HEK293T (cell line): ENCODE measurements around the gene LRRC74A.

Experiments
- CTCF ChIA-PET: fragments of 350-600 bp; formaldehyde crosslinking; extraction: SDS; loops from one replicate; lab custom pipeline; 2021; ENCODE audit warnings: antibody characterized with exemption, inconsistent platforms; lab: Yijun Ruan, JAX
- POLR2A ChIA-PET: fragments of 350-600 bp; formaldehyde crosslinking; extraction: SDS; loops from one replicate; lab custom pipeline; 2020; ENCODE audit warnings: antibody characterized with exemption, inconsistent platforms; lab: Yijun Ruan, JAX
- DNase-seq: peaks from one replicate; pipeline ENCODE4 v3.0.0; 2012; ENCODE audit warnings: mixed read lengths; ENCODE audit errors: extremely low spot score
- ARNT ChIP-seq: fragments of 450-650 bp; IDR thresholded peaks from 2 replicates; pipeline ENCODE4 v1.6.1; 2017; ENCODE audit warnings: mild to moderate bottlenecking
- BHLHE40 ChIP-seq: fragments of 450-650 bp; IDR thresholded peaks from 2 replicates; pipeline ENCODE4 v1.6.1; 2016; ENCODE audit warnings: mild to moderate bottlenecking, moderate library complexity, borderline replicate concordance
- CTBP1 ChIP-seq: fragments of 450-650 bp; IDR thresholded peaks from 2 replicates; pipeline ENCODE4 v1.6.1; 2016; ENCODE audit warnings: borderline replicate concordance
- ELF4 ChIP-seq: fragments of 450-650 bp; IDR thresholded peaks from 2 replicates; pipeline ENCODE4 v1.6.1; 2017; ENCODE audit warnings: antibody characterized with exemption
- FOXA1 ChIP-seq: fragments of 450-650 bp; IDR thresholded peaks from 2 replicates; pipeline ENCODE4 v1.6.1; 2016; ENCODE audit warnings: mild to moderate bottlenecking
- FOXK2 ChIP-seq: fragments of 450-650 bp; IDR thresholded peaks from 2 replicates; pipeline ENCODE4 v1.6.1; 2016; ENCODE audit warnings: mild to moderate bottlenecking
- FOXM1 ChIP-seq: fragments of 450-650 bp; IDR thresholded peaks from 2 replicates; pipeline ENCODE4 v1.6.1; 2017; ENCODE audit warnings: mild to moderate bottlenecking, borderline replicate concordance
- HDGF ChIP-seq: fragments of 450-650 bp; IDR thresholded peaks from 2 replicates; pipeline ENCODE4 v1.6.1; 2017; ENCODE audit warnings: antibody characterized with exemption, borderline replicate concordance
- L3MBTL2 ChIP-seq: fragments of 450-650 bp; conservative IDR thresholded peaks from 2 replicates; pipeline ENCODE4 v1.6.1; 2016; ENCODE audit warnings: mild to moderate bottlenecking
- LEF1 ChIP-seq: fragments of 450-650 bp; IDR thresholded peaks from 2 replicates; pipeline ENCODE4 v1.6.1; 2017; ENCODE audit warnings: mild to moderate bottlenecking, borderline replicate concordance
- NFRKB ChIP-seq: fragments of 450-650 bp; IDR thresholded peaks from 2 replicates; pipeline ENCODE4 v1.6.1; 2016; ENCODE audit warnings: mild to moderate bottlenecking, moderate library complexity
- SP1 ChIP-seq: fragments of 450-650 bp; IDR thresholded peaks from 2 replicates; pipeline ENCODE4 v1.6.1; 2017
- SUZ12 ChIP-seq: fragments of 450-650 bp; IDR thresholded peaks from 2 replicates; pipeline ENCODE4 v1.6.1; 2016; ENCODE audit warnings: mild to moderate bottlenecking
- TARDBP ChIP-seq: fragments of 450-650 bp; IDR thresholded peaks from 2 replicates; pipeline ENCODE4 v1.6.1; 2016
- ZNF384 ChIP-seq: fragments of 450-650 bp; IDR thresholded peaks from 2 replicates; pipeline ENCODE4 v1.6.1; 2016
- TF ChIP-seq, protein P1 (sequence below): fragments of 450-650 bp; IDR thresholded peaks from 2 replicates; pipeline ENCODE4 v1.6.1; 2016

Gene LRRC74A

GRCh38 chr14:76916040-76916715 lies 90.0 kb downstream of the LRRC74A start:
- no peak for DNase-seq
- ChIA-PET POLR2A (no interaction called here), CTCF (interaction anchor here (0.6 to 3.5 kb wide), 8 partner anchors 16 to 184 kb away, joined by 3 to 22 read pairs (median 4); no protein-coding TSS in a partner anchor)
- TF ChIP-seq, protein P1, sequence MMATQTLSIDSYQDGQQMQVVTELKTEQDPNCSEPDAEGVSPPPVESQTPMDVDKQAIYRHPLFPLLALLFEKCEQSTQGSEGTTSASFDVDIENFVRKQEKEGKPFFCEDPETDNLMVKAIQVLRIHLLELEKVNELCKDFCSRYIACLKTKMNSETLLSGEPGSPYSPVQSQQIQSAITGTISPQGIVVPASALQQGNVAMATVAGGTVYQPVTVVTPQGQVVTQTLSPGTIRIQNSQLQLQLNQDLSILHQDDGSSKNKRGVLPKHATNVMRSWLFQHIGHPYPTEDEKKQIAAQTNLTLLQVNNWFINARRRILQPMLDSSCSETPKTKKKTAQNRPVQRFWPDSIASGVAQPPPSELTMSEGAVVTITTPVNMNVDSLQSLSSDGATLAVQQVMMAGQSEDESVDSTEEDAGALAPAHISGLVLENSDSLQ, result no peak
- TF ChIP-seq LEF1 (no peak), SUZ12 (no peak), NFRKB (no peak), FOXA1 (no peak), SP1 (no peak), ZNF384 (no peak), FOXK2 (no peak), HDGF (no peak), ARNT (no peak), TARDBP (no peak), ELF4 (no peak), L3MBTL2 (no peak), BHLHE40 (no peak), FOXM1 (no peak), CTBP1 (no peak)

- CTCF ChIA-PET, result interaction anchor here (0.7 to 3.5 kb wide), 19 partner anchors 15 to 142 kb away, joined by 3 to 22 read pairs (median 4); no protein-coding TSS in a partner anchor
- TF ChIP-seq HDGF (0 out of 2 replicates have a peak, but pooled peaks have one; percentile 32), SUZ12 (no peak)
- peak; percentile 74 for DNase-seq
- POLR2A ChIA-PET, result interaction anchor here (3.5 kb wide), 1 partner anchor 123 kb away, joined by 15 read pairs; no protein-coding TSS in a partner anchor
Observed at GRCh38 chr14:76917158-76917596, 91.0 kb downstream of the LRRC74A start.

DNA sequence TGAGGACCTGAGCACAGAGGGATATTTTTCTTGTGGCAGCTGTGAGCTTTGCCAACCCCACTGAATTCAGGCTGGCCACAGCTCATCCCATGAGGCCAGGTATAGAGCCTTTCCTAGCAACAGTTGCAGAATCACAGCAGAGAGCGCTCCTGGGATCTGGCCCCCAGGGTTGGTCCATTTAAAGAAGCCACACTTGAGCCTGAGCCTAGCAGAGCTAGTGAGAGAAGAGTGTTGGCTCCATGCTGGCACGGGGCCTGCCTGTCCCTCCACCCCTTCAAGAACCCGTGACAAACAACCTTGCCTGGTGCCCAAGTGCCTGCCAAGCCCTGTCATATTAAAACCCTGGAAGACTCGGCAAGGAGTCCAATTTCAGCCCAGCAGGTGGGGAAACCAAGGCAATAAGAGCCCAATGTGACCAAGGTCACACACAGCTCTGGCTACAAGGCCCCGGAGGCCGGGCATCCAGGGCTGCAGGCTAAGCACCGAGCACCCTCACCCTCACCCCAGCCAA lies 91.6 kb downstream of the LRRC74A start:
- TF ChIP-seq L3MBTL2, result no peak
- TF ChIP-seq LEF1, result no peak
- TF ChIP-seq HDGF, result no peak
- no peak for TF ChIP-seq SP1
- POLR2A ChIA-PET, result interaction anchor here (0.8 to 3.5 kb wide), 3 partner anchors 44 to 122 kb away, joined by 3 to 15 read pairs (median 4); partner anchors contain the start of gene IRF2BPL
- CTCF ChIA-PET, result interaction anchor here (0.7 to 3.5 kb wide), 17 partner anchors 19 to 141 kb away, joined by 3 to 22 read pairs (median 4); no protein-coding TSS in a partner anchor
- no peak for DNase-seq

- POLR2A ChIA-PET, result interaction anchor here (0.8 to 3.5 kb wide), 3 partner anchors 44 to 122 kb away, joined by 3 to 15 read pairs (median 4); partner anchors contain the start of gene IRF2BPL
- TF ChIP-seq BHLHE40 (no peak), TARDBP (no peak), FOXK2 (no peak), ARNT (no peak), NFRKB (no peak), ELF4 (no peak), L3MBTL2 (no peak)
- TF ChIP-seq, protein P1, result no peak
- no peak for DNase-seq
- CTCF ChIA-PET, result interaction anchor here (0.8 to 3.5 kb wide), 11 partner anchors 18 to 152 kb away, joined by 3 to 22 read pairs (median 4); no protein-coding TSS in a partner anchor
Observed at GRCh38 chr14:76918256-76918781, 92.1 kb downstream of the LRRC74A start.

- peak; percentile 69 for DNase-seq
- ChIA-PET POLR2A (interaction anchor here (1.0 to 3.5 kb wide), 4 partner anchors 18 to 121 kb away, joined by 3 to 15 read pairs (median 4); partner anchors contain the start of gene IRF2BPL), CTCF (interaction anchor here (0.8 to 3.5 kb wide), 8 partner anchors 43 to 152 kb away, joined by 4 to 22 read pairs (median 6); no protein-coding TSS in a partner anchor)
- TF ChIP-seq HDGF (no peak), BHLHE40 (no peak), NFRKB (no peak), ARNT (no peak), SUZ12 (no peak), SP1 (no peak), L3MBTL2 (peak; percentile 52), CTBP1 (no peak), ELF4 (no peak), ZNF384 (no peak), FOXM1 (no peak), FOXK2 (no peak), TARDBP (no peak), LEF1 (no peak), FOXA1 (no peak)
- TF ChIP-seq, protein P1, result peak; percentile 57; the same call in 1 of the 2 replicates
Observed at GRCh38 chr14:76918782-76919394, 92.7 kb downstream of the LRRC74A start.
